ENCODE results near the gene TRIM66. TPM values are rescaled to one million over a fixed set of nuclear protein-coding genes. Genes with fewer than 3 reads are reported as not detected.

The TRIM66 gene
- total RNA-seq, 1 donor from 2014 or later = 59.5 TPM

DNA sequence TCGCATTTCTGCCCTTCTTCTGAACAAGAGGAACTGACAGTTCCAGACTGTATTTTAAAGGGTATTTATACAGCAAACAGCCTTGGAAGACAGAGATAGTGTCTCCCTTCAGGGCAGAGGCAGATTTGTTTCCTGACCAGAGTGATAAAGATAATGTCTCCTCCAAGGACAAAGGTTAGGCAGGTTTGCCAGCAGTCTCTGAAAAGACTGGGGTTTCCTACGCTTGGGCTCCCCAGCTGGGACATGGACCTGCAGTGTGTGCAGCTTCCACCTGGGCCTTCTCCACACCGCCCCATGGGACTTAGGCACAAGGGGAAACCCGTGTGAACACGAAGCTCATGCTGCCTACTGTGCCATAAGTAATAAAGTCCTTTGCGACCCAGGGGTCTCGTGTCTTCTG lies 42.2 kb upstream of the TRIM66 start:
- H3K4me3 Mint-ChIP-seq (ENCODE audit: unreplicated experiment) = no peak overlapping the region
- no peak overlapping the region for H3K27ac Mint-ChIP-seq (ENCODE audit: unreplicated experiment)
- H3K36me3 Mint-ChIP-seq (ENCODE audit: unreplicated experiment) = no peaks in the 10 kb centered on the region
- no peaks in the 10 kb centered on the region for H3K9me3 Mint-ChIP-seq (ENCODE audit: unreplicated experiment)
- H3K4me1 Mint-ChIP-seq (ENCODE audit: low read depth, unreplicated experiment) = peaks cover 10% of the 10 kb centered on the region
- DNase-seq = no peak
- TF ChIP-seq, protein P1, sequence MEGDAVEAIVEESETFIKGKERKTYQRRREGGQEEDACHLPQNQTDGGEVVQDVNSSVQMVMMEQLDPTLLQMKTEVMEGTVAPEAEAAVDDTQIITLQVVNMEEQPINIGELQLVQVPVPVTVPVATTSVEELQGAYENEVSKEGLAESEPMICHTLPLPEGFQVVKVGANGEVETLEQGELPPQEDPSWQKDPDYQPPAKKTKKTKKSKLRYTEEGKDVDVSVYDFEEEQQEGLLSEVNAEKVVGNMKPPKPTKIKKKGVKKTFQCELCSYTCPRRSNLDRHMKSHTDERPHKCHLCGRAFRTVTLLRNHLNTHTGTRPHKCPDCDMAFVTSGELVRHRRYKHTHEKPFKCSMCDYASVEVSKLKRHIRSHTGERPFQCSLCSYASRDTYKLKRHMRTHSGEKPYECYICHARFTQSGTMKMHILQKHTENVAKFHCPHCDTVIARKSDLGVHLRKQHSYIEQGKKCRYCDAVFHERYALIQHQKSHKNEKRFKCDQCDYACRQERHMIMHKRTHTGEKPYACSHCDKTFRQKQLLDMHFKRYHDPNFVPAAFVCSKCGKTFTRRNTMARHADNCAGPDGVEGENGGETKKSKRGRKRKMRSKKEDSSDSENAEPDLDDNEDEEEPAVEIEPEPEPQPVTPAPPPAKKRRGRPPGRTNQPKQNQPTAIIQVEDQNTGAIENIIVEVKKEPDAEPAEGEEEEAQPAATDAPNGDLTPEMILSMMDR (IDR thresholded peaks at IDR 0.05; ENCODE audit: partially characterized antibody, unreplicated experiment) = no peak
- peaks cover 9% of the 10 kb centered on the region for H3K27me3 Mint-ChIP-seq (ENCODE audit: unreplicated experiment)

- Mint-ChIP-seq H3K9me3 (ENCODE audit: unreplicated experiment) (no peaks in the 10 kb centered on the region), H3K27me3 (ENCODE audit: unreplicated experiment) (peaks cover 11% of the 10 kb centered on the region), H3K4me3 (ENCODE audit: unreplicated experiment) (no peak overlapping the region), H3K36me3 (ENCODE audit: unreplicated experiment) (no peaks in the 10 kb centered on the region), H3K4me1 (ENCODE audit: low read depth, unreplicated experiment) (peaks cover 10% of the 10 kb centered on the region), H3K27ac (ENCODE audit: unreplicated experiment) (no peak overlapping the region)
- TF ChIP-seq, protein P1 (IDR thresholded peaks at IDR 0.05; ENCODE audit: partially characterized antibody, unreplicated experiment) = no peak
- DNase-seq = no peak
Measured at GRCh38 chr11:8723711-8724110, 41.2 kb upstream of the TRIM66 start.

DNA sequence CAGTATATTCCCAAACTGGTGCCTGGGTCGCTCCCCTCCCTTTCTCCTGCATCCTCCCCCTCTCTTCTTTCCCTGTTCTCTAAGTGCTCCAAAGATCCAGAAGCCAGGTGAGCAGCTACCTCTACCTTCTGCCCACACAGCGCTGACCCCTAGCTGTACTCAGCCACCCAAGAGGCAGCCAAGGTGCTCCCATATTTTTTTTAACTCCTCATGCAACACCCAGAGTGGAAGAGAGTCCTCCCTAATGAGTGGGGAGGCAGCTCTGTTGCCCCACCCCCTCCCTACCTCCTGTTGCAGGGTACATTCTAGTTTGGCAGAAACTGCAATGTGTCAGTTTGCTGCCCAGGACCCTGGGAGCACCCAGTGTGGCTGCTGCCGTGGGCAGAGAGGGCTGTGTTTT lies 40.3 kb upstream of the TRIM66 start:
- no peak for DNase-seq
- peaks cover 11% of the 10 kb centered on the region for H3K27me3 Mint-ChIP-seq (ENCODE audit: unreplicated experiment)
- TF ChIP-seq, protein P1 (IDR thresholded peaks at IDR 0.05; ENCODE audit: partially characterized antibody, unreplicated experiment) = no peak
- peaks cover 10% of the 10 kb centered on the region for H3K4me1 Mint-ChIP-seq (ENCODE audit: low read depth, unreplicated experiment)
- no peaks in the 10 kb centered on the region for H3K9me3 Mint-ChIP-seq (ENCODE audit: unreplicated experiment)
- no peaks in the 10 kb centered on the region for H3K36me3 Mint-ChIP-seq (ENCODE audit: unreplicated experiment)
- no peak overlapping the region for H3K27ac Mint-ChIP-seq (ENCODE audit: unreplicated experiment)
- H3K4me3 Mint-ChIP-seq (ENCODE audit: unreplicated experiment) = no peak overlapping the region

GRCh38 chr11:8721609-8722500 lies 39.4 kb upstream of the TRIM66 start:
- no peak for DNase-seq

More at GRCh38 chr11:8721609-8722500, 39.4 kb upstream of the TRIM66 start:
- no peak overlapping the region for H3K27ac Mint-ChIP-seq (ENCODE audit: unreplicated experiment)
- H3K4me1 Mint-ChIP-seq (ENCODE audit: low read depth, unreplicated experiment) = peaks cover 10% of the 10 kb centered on the region
- H3K4me3 Mint-ChIP-seq (ENCODE audit: unreplicated experiment) = no peak overlapping the region
- no peaks in the 10 kb centered on the region for H3K9me3 Mint-ChIP-seq (ENCODE audit: unreplicated experiment)
- TF ChIP-seq, protein P1 (IDR thresholded peaks at IDR 0.05; ENCODE audit: partially characterized antibody, unreplicated experiment) = no peak
- no peaks in the 10 kb centered on the region for H3K36me3 Mint-ChIP-seq (ENCODE audit: unreplicated experiment)
- peaks cover 11% of the 10 kb centered on the region for H3K27me3 Mint-ChIP-seq (ENCODE audit: unreplicated experiment)
